Lower leg skin (tissue), 4 donors: ENCODE data around the gene ADRB2. TPM values are rescaled to one million over a fixed set of nuclear protein-coding genes. Genes with fewer than 3 reads are reported as not detected.

Experiments
- DNase-seq, 2 donors: peaks; one replicate each; pipeline ENCODE4 v3.0.0-alpha.2; 2019; ENCODE audit warnings: low spot score in 2 of 2
- H3K4me3 ChIP-seq: fragments of 200-600 bp; sonication (generic); 2 replicates; pipeline ENCODE4 v1.5.1; 2017; ENCODE audit warnings: mild to moderate bottlenecking, low read depth; ENCODE audit not compliant: poor library complexity, severe bottlenecking
- CTCF ChIP-seq, 3 donors: fragments of 450-650 bp; IDR thresholded peaks; one replicate each; pipeline ENCODE4 v1.5.1; 2016; ENCODE audit warnings: antibody characterized with exemption in 3 of 3, mild to moderate bottlenecking in 3 of 3, moderate library complexity in 2 of 3
- POLR2A ChIP-seq, 2 donors: fragments of 450-650 bp; IDR thresholded peaks; one replicate each; pipeline ENCODE4 v1.6.1; 2016 to 2017; ENCODE audit warnings: antibody characterized with exemption in 2 of 2, mild to moderate bottlenecking in 1 of 2, moderate library complexity in 1 of 2
- WGBS, 2 donors: methylation state at CpG; one replicate each; pipeline ENCODE4 v1.1.5; 2018; 5-methylcytosine and 5-hydroxymethylcytosine counted together
- intact Hi-C: fragments of 100-400 bp; cut with DNase I; formaldehyde crosslinking; loops from one replicate; pipeline ENCODE4 v1.15.0; 2023; ENCODE audit warnings: low total_unique reads
- total RNA-seq, 4 donors: library from RNA; depleted of rRNA; stranded (reverse); fragments of >200 nt; gene quantifications; one replicate each; pipeline ENCODE4 v1.1.0, GENCODE V29; 2016

Gene ADRB2
- total RNA-seq, 4 donors from 2014 or later, result 31.4 to 90.3 (median 42.9) TPM

- no peak for DNase-seq
- no peak overlapping the region for H3K4me3 ChIP-seq
- intact Hi-C loops, result no loop called here
- no peak for TF ChIP-seq CTCF (IDR thresholded peaks at IDR 0.05)
- TF ChIP-seq POLR2A (IDR thresholded peaks at IDR 0.05), result no peak
- WGBS, 2 donors, result 59 to 86% methylated on average over 1 of the region's 1 CpG
These were observed 11.9 kb downstream of the ADRB2 start for GRCh38 chr5:148838357-148838756.

- intact Hi-C loops, result no loop called here
These were observed 13.5 kb downstream of the ADRB2 start for GRCh38 chr5:148839960-148840359.

GRCh38 chr5:148840531-148840930 lies 14.1 kb downstream of the ADRB2 start:
- DNase-seq, result no peak
- intact Hi-C loops, result no loop called here
- H3K4me3 ChIP-seq, result no peak overlapping the region
- 76 to 93% methylated on average over 1 of the region's 1 CpG for WGBS, 2 donors
- TF ChIP-seq CTCF (IDR thresholded peaks at IDR 0.05) (no peak), POLR2A (IDR thresholded peaks at IDR 0.05) (no peak)

More at GRCh38 chr5:148839960-148840359, 13.5 kb downstream of the ADRB2 start:
- H3K4me3 ChIP-seq, result no peak overlapping the region
- no peak for DNase-seq
- 68 to 76% methylated on average over 4 of the region's 4 CpGs for WGBS, 2 donors
- TF ChIP-seq CTCF (IDR thresholded peaks at IDR 0.05), result no peak
- TF ChIP-seq POLR2A (IDR thresholded peaks at IDR 0.05), result no peak

GRCh38 chr5:148841519-148841918 lies 15.1 kb downstream of the ADRB2 start:
- intact Hi-C loops, result no loop called here
- no peak for DNase-seq
- no peak overlapping the region for H3K4me3 ChIP-seq
- TF ChIP-seq POLR2A (IDR thresholded peaks at IDR 0.05), result no peak
- TF ChIP-seq CTCF (IDR thresholded peaks at IDR 0.05), result no peak
- 39 to 50% methylated on average over 3 of the region's 3 CpGs for WGBS, 2 donors

- DNase-seq, result no peak
- no peak overlapping the region for H3K4me3 ChIP-seq
- TF ChIP-seq POLR2A (IDR thresholded peaks at IDR 0.05), result no peak
- TF ChIP-seq CTCF (IDR thresholded peaks at IDR 0.05), result no peak
- WGBS, 2 donors, result 80 to 83% methylated on average over 2 of the region's 2 CpGs
- intact Hi-C loops, result no loop called here
These were observed 15.8 kb downstream of the ADRB2 start for GRCh38 chr5:148842161-148842560.
